ENCODE results near the gene PPT2.

Gene PPT2

GRCh38 chr6:32109114-32109764 is 44.7 kb upstream of the PPT2 start, which contains the start of gene TNXB:
Gene TNXB (minus strand): TSS chr6:32109338. CDS start chr6:32098198, 11,140 bp downstream.
- TF ChIP-seq CTCF (IDR thresholded peaks at IDR 0.05), result no peak
- peaks cover 52% of the 10 kb centered on the region for H3K27me3 ChIP-seq

GRCh38 chr6:32109765-32110160 is 44.2 kb upstream of the PPT2 start:
- no peak overlapping the region for H3K27ac ChIP-seq
- peaks cover 48% of the 10 kb centered on the region for H3K27me3 ChIP-seq
- no peak for TF ChIP-seq CTCF (IDR thresholded peaks at IDR 0.05)
- H3K9me3 ChIP-seq, result no peaks in the 10 kb centered on the region
- H3K36me3 ChIP-seq, result peaks cover 43% of the 10 kb centered on the region
- H3K4me1 ChIP-seq (ENCODE audit: control insufficient read depth in 1 of 2, insufficient read depth in 1 of 2, low read depth in 1 of 2, low read length in 1 of 2), result no peaks in the 10 kb centered on the region
- H3K4me3 ChIP-seq (ENCODE audit: low read depth in 1 of 2, low read length in 1 of 2), result no peak overlapping the region

More at GRCh38 chr6:32109114-32109764, 44.7 kb upstream of the PPT2 start, which contains the start of gene TNXB:
- no peak within 1 kb of the TSS for H3K27ac ChIP-seq
- no peaks in the 10 kb centered on the region for H3K4me1 ChIP-seq (ENCODE audit: control insufficient read depth in 1 of 2, insufficient read depth in 1 of 2, low read depth in 1 of 2, low read length in 1 of 2)
- no peak within 1 kb of the TSS for H3K4me3 ChIP-seq (ENCODE audit: low read depth in 1 of 2, low read length in 1 of 2)
- H3K36me3 ChIP-seq, result peaks cover 38% of the 10 kb centered on the region
- H3K9me3 ChIP-seq, result no peaks in the 10 kb centered on the region

- Histone ChIP-seq H3K4me1 (ENCODE audit: control insufficient read depth in 1 of 2, insufficient read depth in 1 of 2, low read depth in 1 of 2, low read length in 1 of 2) (no peaks in the 10 kb centered on the region), H3K27ac (no peak overlapping the region)
- no peak for TF ChIP-seq CTCF (IDR thresholded peaks at IDR 0.05)
These were observed 43.3 kb upstream of the PPT2 start for GRCh38 chr6:32110632-32111031.

GRCh38 chr6:32111424-32112066 is 42.4 kb upstream of the PPT2 start:
- H3K36me3 ChIP-seq, result peaks cover 61% of the 10 kb centered on the region
- H3K9me3 ChIP-seq, result no peaks in the 10 kb centered on the region
- no peak for TF ChIP-seq CTCF (IDR thresholded peaks at IDR 0.05)
- no peaks in the 10 kb centered on the region for H3K4me1 ChIP-seq (ENCODE audit: control insufficient read depth in 1 of 2, insufficient read depth in 1 of 2, low read depth in 1 of 2, low read length in 1 of 2)
- H3K27ac ChIP-seq, result no peak overlapping the region
- H3K27me3 ChIP-seq, result peaks cover 35% of the 10 kb centered on the region
- no peak overlapping the region for H3K4me3 ChIP-seq (ENCODE audit: low read depth in 1 of 2, low read length in 1 of 2)

More at GRCh38 chr6:32110632-32111031, 43.3 kb upstream of the PPT2 start:
- peaks cover 51% of the 10 kb centered on the region for H3K36me3 ChIP-seq
- H3K4me3 ChIP-seq (ENCODE audit: low read depth in 1 of 2, low read length in 1 of 2), result no peak overlapping the region
- H3K27me3 ChIP-seq, result peaks cover 41% of the 10 kb centered on the region
- no peaks in the 10 kb centered on the region for H3K9me3 ChIP-seq

GRCh38 chr6:32112431-32112980 is 41.4 kb upstream of the PPT2 start:
- no peak overlapping the region for H3K4me3 ChIP-seq (ENCODE audit: low read depth in 1 of 2, low read length in 1 of 2)
- H3K27me3 ChIP-seq, result peaks cover 25% of the 10 kb centered on the region
- TF ChIP-seq CTCF (IDR thresholded peaks at IDR 0.05), result no peak
- no peaks in the 10 kb centered on the region for H3K4me1 ChIP-seq (ENCODE audit: control insufficient read depth in 1 of 2, insufficient read depth in 1 of 2, low read depth in 1 of 2, low read length in 1 of 2)
- peaks cover 70% of the 10 kb centered on the region for H3K36me3 ChIP-seq
- no peaks in the 10 kb centered on the region for H3K9me3 ChIP-seq
- H3K27ac ChIP-seq, result no peak overlapping the region

All from neutrophil (primary cell).